Stimulated activated CD4-positive, alpha-beta T cell treated with anti-CD3 and anti-CD28 coated beads, TNF-alpha, amount 100 ng/mL, for 1 hour (primary cell): ENCODE data around the gene GGTA1.
A peak's percentile ranks its signal among the peaks of the same experiment; 100 is the strongest.
"Not testable (repeated sequence)": the region's sequence is repeated elsewhere in the genome, so short reads cannot be mapped to it uniquely, and the experiment has no call there.

Source experiments
- DNase-seq, 3 donors: peaks; one replicate each; pipeline ENCODE4 v3.0.0-alpha.2; 2020; ENCODE audit warnings: low read depth in 3 of 3, low spot score in 1 of 3

Gene GGTA1

GRCh38 chr9:121499427-121500164 is at the start of gene GGTA1:
Gene GGTA1 (minus strand): TSS chr9:121499844. CDS start chr9:121467922, 31,922 bp downstream.
- DNase-seq, result no peak

DNA sequence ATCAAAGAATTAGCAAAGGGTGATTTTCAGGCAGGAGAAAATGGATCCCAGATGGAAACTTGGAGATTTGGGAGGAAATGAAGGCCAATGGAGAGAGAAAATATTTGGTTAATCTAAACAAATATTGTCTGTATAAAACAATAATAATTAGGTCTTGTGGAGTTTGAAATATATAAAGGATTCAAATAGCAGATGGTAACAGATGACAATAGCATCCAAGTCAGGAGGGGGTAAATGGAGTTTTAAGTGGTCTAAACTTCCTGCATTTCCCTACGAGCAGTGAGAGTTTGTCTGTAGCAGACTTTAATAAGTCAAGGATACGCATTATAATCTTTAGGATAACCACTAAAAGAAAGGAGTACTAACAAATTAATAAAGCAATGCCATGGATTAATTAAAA is 49.0 kb upstream of the GGTA1 start:
- DNase-seq, result no peak

GRCh38 chr9:121545875-121546423 is 46.3 kb upstream of the GGTA1 start:
- peak; percentile 2 to 47 (median 17) for DNase-seq

DNA sequence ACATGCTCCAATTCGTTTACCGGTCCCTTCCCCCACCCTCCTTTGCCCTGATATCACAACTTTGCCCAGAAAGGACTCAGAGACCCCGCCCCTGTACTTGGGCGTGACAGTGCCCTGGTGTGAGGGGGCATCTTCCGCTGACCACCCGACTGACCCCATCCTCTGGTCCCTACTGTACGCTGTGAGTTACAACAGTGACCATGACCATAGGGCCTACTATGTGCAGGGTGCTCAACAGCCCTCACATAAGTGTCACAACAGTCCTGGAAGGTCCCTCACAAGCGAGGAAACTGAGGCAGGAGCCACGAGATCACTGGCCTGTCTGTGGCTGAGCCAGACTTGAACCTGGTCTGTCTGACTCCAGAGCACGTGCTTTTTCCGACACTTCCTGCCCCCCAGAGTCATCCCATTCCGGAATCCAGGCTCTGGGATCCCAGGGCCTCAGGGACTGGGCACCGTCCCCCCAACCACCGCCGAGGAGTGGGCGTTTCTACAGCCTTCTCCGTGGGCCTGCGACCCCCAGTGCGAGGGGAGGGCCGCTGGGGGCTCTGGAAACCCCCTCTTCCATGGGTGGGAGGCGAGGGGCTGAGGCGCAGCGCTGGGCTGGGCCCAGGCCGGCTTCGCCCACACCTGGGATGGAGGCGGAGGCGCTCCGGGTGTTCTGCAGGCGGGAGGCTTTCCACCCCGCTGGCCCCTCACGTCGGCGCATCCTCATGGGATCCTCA is 45.7 kb upstream of the GGTA1 start:
- no peak for DNase-seq

DNA sequence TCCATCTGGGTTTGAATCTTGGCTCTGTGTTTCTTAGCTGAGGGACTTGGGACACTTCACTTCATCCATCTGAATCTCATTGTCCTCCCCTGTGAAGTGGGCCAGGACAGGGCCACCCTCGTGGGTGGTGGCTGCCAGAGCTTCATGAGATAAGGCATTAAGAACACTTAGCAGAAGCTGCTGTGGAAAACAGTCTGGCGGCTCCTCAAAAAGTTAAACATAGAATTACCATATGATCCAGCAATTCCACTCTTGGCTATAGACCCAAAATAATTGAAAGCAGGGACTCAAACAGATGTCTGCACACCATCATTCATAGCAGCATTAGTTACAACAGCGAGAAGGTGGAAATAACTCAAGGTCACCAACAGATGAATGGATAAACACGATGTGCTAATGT is 42.4 kb upstream of the GGTA1 start:
- DNase-seq, result no peak

DNA sequence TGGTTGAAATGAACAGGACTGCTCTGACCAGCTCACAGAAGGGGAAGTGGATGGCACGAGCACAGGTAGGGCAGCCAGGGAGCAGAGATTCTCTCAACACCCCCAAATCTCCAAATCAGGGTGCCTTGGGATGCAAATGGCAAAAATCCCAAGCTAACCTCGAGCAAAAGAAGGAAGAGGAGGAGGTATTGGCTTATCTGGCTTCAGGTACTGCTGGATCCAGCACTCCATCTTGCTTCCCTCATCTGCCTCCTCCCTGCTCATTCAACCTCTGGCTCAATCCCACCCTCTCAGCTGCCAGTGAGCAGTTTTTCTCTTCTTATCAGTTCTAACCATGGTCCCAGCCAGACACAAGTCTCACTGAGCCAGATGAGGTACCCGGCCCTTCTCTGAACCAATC is 41.6 kb upstream of the GGTA1 start:
- DNase-seq, result no peak

DNA sequence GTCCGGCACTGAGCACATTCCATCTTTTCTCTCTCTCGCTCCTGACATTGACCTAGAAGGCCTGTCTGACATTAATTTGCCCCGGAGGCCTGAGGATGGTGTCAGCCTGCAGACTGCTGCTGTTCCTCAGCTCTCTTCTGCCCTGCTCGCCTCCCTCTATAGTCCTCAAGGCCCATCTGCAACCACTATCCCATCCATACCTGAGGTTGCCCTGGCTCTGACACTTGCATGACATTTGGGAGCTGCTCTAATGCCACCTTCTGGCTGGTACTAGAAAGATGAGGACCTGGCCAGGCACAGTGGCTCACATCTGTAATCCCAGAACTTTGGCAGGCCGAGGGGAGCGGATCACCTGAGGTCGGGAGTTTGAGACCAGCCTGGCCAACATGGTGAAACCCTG is 38.6 kb upstream of the GGTA1 start:
- no peak for DNase-seq

DNA sequence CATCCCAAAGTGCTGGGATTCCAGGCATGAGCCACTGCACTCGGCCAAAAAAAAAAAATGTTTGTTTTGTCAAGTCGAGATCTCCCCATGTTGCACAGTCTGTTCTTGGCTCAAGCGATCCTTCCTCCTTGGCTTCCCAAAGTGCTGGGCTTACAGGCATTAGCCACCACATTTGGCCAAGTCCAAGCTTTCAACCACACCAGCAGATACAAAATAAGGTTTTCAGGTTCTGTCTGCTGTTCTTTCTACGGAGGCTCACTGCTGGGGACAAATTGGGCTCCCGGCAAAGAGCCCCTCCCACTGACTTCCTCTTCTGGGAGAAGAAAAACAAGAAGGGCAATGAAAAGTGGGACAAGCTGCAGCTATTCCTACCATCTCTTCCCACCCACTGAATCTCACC is 37.6 kb upstream of the GGTA1 start:
- no peak for DNase-seq

DNA sequence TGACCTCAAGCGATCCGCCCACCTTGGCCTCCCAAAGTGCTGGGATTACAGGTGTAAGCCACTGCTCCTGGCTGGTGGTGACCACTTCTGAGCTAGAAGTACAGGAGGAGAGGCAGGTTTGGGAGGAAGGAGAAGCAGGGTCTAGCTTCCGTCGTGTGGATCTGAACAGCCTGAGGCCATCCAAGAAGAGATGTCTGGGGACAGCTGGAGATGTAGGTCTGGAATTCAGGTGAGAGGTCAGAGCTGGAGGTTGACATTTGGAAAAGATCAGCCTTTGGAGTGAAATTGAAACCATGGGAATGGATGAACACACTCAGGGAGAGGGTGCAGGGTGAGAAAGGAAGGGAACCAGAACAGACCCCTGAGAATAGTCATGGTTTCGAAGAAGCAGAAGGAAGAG is 33.2 kb upstream of the GGTA1 start:
- no peak for DNase-seq

DNA sequence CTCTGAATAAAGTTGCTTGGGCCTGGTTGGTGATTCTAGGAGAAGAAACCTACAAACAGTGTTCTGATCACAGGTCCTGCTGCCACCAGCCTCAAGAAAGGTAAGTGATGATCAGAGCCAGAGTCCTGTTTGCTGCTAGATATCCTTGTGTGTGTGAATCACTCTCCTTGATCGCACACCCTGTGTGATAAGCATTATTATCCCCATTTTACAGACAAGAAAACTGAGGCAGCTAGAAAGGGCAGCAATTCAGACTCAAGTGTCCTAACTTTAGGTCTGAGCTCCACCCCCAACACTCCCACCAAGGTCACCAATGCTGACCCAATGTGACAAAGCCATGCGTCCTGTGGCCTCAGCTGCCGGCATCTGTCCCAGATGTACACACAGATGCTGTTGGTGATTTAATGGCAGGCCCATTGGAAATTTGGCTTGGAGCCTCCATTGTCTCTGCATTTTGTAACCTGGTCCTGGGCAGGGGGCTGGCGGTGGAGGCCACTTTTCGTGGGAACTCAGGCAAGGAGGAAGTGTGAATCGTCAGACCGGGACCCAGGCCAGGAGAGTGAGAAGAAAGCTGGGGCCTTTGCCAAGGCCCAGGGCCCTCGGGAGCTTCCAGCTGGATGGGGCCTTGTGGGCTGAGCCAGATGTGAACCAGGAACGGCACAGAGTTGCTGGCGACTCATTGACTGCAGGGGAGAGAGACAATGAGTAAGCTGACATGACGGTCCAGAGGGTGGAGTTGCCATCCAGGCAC is 29.8 kb upstream of the GGTA1 start:
- DNase-seq, result no peak

GRCh38 chr9:121528642-121529041 is 29.0 kb upstream of the GGTA1 start:
- DNase-seq, result no peak

- DNase-seq, result no peak
Measured at GRCh38 chr9:121527371-121527770, 27.7 kb upstream of the GGTA1 start.

DNA sequence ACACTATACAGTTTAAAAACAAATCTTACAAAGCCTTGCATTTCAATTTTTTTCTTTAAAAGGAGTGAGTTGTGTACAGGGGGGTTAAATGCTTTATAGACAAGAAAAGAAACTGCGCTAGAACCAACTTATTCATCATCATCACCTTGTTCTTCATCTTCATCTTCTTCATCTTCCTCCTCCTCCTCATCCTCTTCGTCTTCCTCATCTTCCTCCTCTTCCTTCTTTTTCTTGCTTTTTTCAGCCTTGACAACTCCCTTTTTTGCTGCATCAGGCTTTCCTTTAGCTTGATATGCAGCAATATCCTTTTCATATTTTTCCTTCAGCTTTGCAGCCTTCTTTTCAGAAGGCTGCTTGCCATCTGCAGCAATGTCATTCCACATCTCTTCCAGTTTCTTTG is 20.0 kb upstream of the GGTA1 start:
- DNase-seq, result not testable (repeated sequence)

DNA sequence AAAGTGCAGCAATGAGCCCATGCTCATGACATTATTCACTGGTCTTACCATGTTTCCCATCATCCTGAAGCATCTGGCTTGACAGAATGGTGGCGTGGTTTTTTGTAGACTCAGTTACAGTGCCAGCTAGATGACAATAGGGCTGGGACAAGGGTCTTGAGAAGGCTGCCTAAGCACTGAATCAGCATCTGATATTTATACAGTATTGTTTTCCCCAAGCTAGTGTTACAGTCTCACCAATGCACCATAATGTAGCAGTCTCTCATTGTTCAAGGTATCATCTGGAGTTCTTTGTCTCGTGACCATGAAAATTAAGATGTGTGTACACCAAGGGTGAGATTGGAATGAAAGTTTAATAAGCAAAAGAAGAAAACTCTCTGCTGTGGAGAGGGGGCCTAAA is 19.0 kb upstream of the GGTA1 start:
- DNase-seq, result no peak

- not testable (repeated sequence) for DNase-seq
Measured at GRCh38 chr9:121513166-121513565, 13.5 kb upstream of the GGTA1 start.

GRCh38 chr9:121510766-121511550 is 11.3 kb upstream of the GGTA1 start:
- no peak for DNase-seq

DNA sequence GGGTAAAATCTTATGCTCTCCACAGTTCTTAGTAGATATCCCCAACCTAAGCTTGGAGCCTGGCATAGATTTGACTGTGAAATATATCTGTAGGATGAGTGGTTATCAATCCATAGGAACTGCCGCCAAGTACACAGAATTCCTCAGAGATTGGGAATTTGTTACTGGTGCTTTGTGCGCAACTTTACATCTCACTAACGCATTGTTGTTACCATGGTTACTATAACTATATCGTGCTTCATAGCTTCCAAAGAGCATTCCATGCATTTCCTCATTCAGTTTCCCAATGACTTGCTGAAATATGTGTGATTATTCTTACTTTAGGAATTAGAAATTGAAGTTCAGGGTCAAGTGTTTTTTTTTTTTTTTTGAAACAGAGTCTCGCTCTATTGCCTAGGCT is 9.5 kb upstream of the GGTA1 start:
- DNase-seq, result no peak

GRCh38 chr9:121508415-121508814 is 8.8 kb upstream of the GGTA1 start:
- no peak for DNase-seq

DNA sequence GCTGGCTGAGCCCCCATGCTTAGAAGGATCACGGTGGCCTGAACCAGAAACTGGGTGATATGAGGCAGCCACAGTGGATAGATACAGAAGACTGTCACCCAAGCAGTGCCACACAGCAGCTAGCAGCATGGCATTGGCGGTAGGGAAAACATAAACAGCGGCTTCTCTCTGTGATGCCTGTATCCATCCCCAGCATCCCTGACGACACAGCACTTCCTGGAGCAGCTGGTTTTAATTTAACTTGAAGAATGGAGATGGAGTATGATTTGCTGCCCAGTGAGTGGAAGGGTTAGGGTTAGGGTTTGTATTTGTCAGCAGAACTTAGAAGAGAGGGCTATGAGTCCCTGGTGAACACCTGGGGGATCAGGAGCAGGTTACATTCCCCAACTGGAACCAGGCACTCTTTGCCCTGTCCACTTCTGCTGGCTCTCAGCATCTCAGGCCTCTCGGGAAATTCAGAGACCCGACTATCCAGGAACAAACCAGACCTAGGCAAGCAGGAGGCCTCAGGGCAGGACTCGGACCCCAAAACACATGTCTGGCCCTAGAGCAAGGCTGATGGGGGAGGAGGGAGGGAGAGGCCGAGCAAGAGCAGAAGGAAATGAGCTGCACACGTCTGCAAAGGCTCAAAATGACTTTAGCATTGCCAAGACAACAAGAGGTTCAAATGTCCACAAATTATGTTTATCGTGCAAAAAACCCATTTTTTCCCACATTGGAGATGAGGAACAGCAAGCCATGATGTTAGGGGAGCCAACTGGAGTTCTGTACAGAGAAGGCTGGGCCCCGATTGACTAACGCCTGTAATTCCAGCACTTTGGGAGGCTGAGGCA is 6.5 kb upstream of the GGTA1 start:
- DNase-seq, result no peak

DNA sequence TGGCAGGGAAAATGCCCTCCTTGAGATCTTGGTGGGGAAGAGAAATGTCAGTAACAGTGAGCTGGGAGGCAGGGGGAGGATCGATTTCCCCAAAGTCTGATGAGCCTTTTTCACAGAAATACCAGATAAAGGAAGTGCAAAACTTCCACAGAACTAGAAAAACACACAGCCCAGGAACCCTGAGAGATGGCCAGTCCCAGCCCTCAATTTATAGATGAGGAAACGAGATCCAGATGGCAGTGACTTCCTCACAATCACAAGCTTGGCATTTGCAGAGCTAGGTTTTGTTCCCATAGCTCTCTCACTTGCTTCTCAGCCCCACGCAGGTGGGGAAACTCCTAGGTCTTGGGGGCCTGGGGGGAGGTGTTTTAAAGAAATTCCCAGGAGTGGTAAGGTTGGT is 3.8 kb upstream of the GGTA1 start:
- no peak for DNase-seq
